Cardiac fibroblast (primary cell): ENCODE measurements around the gene PPARA.

Source experiments
- DNase-seq, 2 donors: peaks; one replicate each; pipeline versions ENCODE4 v3.0.0 to v3.0.0-alpha.2; 2010; ENCODE audit warnings: low read depth in 2 of 2
- H3K4me3 ChIP-seq, 2 donors: replicated peaks in 1 of 2; 1 replicate in 1 of 2; 2 replicates in 1 of 2; pipeline ENCODE4 v1.5.1; 2011; ENCODE audit warnings: low read depth in 2 of 2, low read length in 2 of 2, mild to moderate bottlenecking in 2 of 2, moderate library complexity in 1 of 2
- TF ChIP-seq, protein P1 (sequence below): IDR thresholded peaks from one replicate; pipeline ENCODE4 v1.5.1; 2011; ENCODE audit warnings: low read depth, mild to moderate bottlenecking, low read length, inconsistent platforms

The PPARA gene

GRCh38 chr22:46286941-46287872, 136.9 kb downstream of the PPARA start:
- no peak overlapping the region for H3K4me3 ChIP-seq
- no peak for DNase-seq

DNA sequence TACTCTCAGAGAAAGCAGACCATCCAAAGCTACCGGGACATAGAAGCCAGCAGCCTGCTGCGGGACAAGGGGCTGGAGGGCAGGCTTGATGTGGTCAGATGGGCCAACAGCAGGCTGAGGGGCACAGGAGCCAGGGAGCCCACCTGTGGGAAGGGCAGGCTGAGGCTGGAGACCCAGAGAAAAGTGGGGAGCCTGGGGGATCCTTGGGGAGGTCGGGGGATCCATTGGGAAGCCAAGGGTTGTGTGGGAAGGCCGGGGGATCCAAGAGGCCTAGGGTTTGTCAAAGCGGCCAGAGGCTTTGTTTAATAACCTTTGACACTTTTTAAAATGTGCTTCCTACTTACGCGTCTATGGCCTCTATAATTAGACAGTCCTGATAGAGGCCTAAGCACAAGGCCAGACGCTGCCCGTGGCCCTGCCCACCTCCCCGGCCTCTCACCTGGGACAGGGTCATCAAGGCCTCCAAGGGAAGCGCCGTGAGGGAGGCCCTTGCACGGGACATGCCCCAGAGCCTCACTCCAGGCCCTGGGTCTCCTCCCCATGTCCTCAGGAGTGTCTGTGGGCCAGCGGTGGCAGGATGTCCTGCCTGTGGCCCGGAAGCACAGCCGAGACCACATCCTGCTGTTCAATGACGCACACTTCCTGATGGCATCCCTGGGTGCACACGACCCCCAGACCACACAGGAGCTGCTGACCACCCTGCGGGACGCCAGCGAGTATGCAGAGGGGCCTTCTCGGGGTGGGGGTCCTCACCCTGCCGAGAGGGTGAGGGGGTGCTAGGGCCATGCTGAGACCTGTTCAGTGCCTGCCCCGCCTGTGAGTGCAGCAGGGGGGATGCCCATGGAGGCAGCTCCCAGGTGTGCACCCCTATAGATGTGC, 137.8 kb downstream of the PPARA start:
- DNase-seq = no peak
- H3K4me3 ChIP-seq = no peak overlapping the region
- TF ChIP-seq, protein P1, sequence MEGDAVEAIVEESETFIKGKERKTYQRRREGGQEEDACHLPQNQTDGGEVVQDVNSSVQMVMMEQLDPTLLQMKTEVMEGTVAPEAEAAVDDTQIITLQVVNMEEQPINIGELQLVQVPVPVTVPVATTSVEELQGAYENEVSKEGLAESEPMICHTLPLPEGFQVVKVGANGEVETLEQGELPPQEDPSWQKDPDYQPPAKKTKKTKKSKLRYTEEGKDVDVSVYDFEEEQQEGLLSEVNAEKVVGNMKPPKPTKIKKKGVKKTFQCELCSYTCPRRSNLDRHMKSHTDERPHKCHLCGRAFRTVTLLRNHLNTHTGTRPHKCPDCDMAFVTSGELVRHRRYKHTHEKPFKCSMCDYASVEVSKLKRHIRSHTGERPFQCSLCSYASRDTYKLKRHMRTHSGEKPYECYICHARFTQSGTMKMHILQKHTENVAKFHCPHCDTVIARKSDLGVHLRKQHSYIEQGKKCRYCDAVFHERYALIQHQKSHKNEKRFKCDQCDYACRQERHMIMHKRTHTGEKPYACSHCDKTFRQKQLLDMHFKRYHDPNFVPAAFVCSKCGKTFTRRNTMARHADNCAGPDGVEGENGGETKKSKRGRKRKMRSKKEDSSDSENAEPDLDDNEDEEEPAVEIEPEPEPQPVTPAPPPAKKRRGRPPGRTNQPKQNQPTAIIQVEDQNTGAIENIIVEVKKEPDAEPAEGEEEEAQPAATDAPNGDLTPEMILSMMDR = no peak

More at GRCh38 chr22:46286941-46287872, 136.9 kb downstream of the PPARA start:
- TF ChIP-seq, protein P1 = no peak

- no peak overlapping the region for H3K4me3 ChIP-seq
- TF ChIP-seq, protein P1 = no peak
- DNase-seq = no peak
Measured at GRCh38 chr22:46288846-46289243, 138.5 kb downstream of the PPARA start.

DNA sequence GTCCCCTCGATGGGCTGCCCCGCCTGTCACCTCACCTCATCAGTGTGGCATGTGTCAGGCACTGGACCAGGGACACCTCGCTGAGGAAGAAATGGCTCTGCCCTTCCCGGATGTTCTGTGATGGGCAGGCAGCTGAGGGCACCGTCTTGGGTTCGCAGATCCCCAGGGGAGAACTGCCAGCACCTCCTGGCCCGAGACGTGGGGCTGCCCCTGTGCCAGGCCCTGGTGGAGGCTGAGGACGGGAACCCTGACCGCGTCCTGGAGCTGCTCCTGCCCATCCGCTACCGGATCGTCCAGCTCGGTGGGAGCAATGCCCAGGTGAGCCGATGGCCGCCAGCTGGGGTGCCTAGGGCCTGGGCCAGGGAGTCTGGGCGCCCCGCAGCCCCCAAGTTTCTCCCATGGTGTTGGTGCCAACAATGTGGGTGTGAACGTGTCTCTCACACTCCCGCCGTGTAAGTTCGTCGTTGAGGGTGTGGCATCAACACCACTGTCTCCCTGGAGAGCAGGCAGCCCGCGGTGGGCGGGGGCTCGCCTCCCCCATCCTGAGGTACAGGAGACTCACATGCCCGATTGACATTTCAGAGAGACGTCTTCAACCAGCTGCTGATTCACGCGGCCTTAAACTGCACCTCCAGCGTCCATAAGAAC, 139.0 kb downstream of the PPARA start:
- no peak for DNase-seq
- TF ChIP-seq, protein P1 = no peak
- H3K4me3 ChIP-seq = no peak overlapping the region

DNA sequence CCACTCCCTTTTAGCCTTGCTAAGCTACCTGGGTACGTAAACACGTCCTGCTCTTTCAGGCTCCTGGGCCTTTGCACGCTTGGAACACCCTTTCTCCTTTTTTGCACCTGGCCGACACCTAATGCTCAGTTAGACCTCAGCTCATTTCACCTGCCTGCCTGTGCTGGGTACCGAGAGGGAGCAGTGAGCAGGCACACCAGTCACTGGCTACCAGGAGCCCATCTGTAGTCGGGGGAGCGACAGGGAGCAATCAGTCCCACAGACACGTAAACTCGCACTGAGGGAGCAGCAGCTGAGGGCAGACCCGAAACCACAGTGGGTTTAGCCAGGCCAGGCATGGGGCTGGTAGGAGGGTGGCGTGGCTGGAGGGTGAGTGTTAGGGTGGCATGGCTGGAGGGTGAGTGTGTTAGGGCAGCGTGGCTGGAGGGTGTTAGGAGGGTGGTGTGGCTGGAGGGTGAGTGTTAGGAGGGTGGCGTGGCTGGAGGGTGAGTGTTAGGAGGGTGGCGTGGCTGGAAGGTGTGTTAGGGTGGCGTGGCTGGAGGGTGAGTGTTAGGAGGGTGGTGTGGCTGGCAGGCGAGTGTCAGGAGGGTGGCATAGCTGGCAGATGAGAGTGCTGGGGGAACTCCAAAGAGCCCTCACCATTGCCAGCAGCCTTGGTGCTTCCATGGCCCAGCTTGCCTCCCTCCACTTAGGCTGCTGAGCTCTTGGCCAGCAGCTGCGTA, 140.0 kb downstream of the PPARA start:
- H3K4me3 ChIP-seq = no peak overlapping the region
- DNase-seq = no peak
- TF ChIP-seq, protein P1 = no peak
